ENCODE results near the gene CAMSAP2.

- TF ChIP-seq EP300 (IDR thresholded peaks at IDR 0.05; ENCODE audit: borderline replicate concordance) (no peak), CEBPB (IDR thresholded peaks at IDR 0.05) (no peak), YY1 (IDR thresholded peaks at IDR 0.05; ENCODE audit: low read depth) (no peak), TEAD4 (IDR thresholded peaks at IDR 0.05) (no peak), ZBTB7A (IDR thresholded peaks at IDR 0.05; ENCODE audit: low read depth) (no peak), EGR1 (IDR thresholded peaks at IDR 0.05) (no peak)
These were observed 153.9 kb downstream of the CAMSAP2 start for GRCh38 chr1:200892546-200892945.

Data from Ishikawa (cell line).